Mesenchymal stem cell (in vitro differentiated cells and primary cell): ENCODE data around the gene RSBN1L.

Experiments used
- DNase-seq: peaks from one replicate; pipeline ENCODE4 v3.0.0-alpha.2; 2013
- H2AFZ ChIP-seq: one replicate; pipeline ENCODE4 v1.6.1; 2013; ENCODE audit warnings: low read depth, mild to moderate bottlenecking, control low read depth, inconsistent platforms, low read length, moderate library complexity
- H2AK5ac ChIP-seq: 2 replicates; pipeline ENCODE4 v1.6.1; 2013; ENCODE audit warnings: low read length, moderate library complexity, mild to moderate bottlenecking, inconsistent platforms; ENCODE audit not compliant: severe bottlenecking
- H2BK120ac ChIP-seq: one replicate; pipeline ENCODE4 v1.6.1; 2013; ENCODE audit warnings: low read depth, mild to moderate bottlenecking, inconsistent platforms, low read length, moderate library complexity
- H2BK12ac ChIP-seq, 2 experiments: one replicate each; pipeline ENCODE4 v1.6.1; 2013; ENCODE audit warnings: inconsistent platforms in 2 of 2, low read length in 2 of 2, mild to moderate bottlenecking in 2 of 2, moderate library complexity in 2 of 2, control low read depth in 1 of 2
- H2BK15ac ChIP-seq: one replicate; pipeline ENCODE4 v1.6.1; 2013; ENCODE audit warnings: mild to moderate bottlenecking, low read depth, inconsistent platforms; ENCODE audit not compliant: poor library complexity, severe bottlenecking
- H2BK5ac ChIP-seq: 2 replicates; pipeline ENCODE4 v1.6.1; 2013; ENCODE audit warnings: low read depth, mild to moderate bottlenecking, low read length, control low read depth, inconsistent platforms; ENCODE audit not compliant: poor library complexity, severe bottlenecking
- H3K14ac ChIP-seq, 2 experiments: one replicate each; pipeline ENCODE4 v1.6.1; 2013; ENCODE audit warnings: inconsistent platforms in 2 of 2, low read length in 2 of 2, control low read depth in 1 of 2, mild to moderate bottlenecking in 1 of 2, moderate library complexity in 1 of 2
- H3K18ac ChIP-seq, 2 experiments: one replicate each; pipeline ENCODE4 v1.6.1; 2013; ENCODE audit warnings: inconsistent platforms in 2 of 2, low read length in 2 of 2, control low read depth in 1 of 2, low read depth in 1 of 2, mild to moderate bottlenecking in 1 of 2
- H3K23ac ChIP-seq, 2 experiments: one replicate each; pipeline ENCODE4 v1.6.1; 2013; ENCODE audit warnings: inconsistent platforms in 2 of 2, low read length in 2 of 2, mild to moderate bottlenecking in 2 of 2, moderate library complexity in 2 of 2, control low read depth in 1 of 2
- H3K27ac ChIP-seq: 2 replicates; pipeline ENCODE4 v1.5.1; 2013; ENCODE audit warnings: mild to moderate bottlenecking, moderate library complexity, low read length, control low read depth, inconsistent platforms; ENCODE audit not compliant: poor library complexity, severe bottlenecking
- H3K27me3 ChIP-seq, 2 experiments: 2 replicates each; pipeline versions ENCODE4 v1.6.1 to v1.7.0; 2013; ENCODE audit warnings: low read length in 2 of 2, mild to moderate bottlenecking in 2 of 2, moderate library complexity in 2 of 2, control low read depth in 1 of 2, inconsistent platforms in 1 of 2; ENCODE audit not compliant: control insufficient read depth in 1 of 2, insufficient read depth in 1 of 2
- H3K36me3 ChIP-seq, 2 experiments: 2 replicates each; pipeline versions ENCODE4 v1.6.1 to v1.7.0; 2013; ENCODE audit warnings: low read length in 2 of 2, control low read depth in 1 of 2, inconsistent platforms in 1 of 2, low read depth in 1 of 2, mild to moderate bottlenecking in 1 of 2; ENCODE audit not compliant: insufficient read depth in 2 of 2, control insufficient read depth in 1 of 2
- H3K4ac ChIP-seq, 2 experiments: one replicate each; pipeline ENCODE4 v1.6.1; 2013; ENCODE audit warnings: inconsistent platforms in 2 of 2, low read length in 2 of 2, mild to moderate bottlenecking in 2 of 2, moderate library complexity in 2 of 2, control low read depth in 1 of 2, low read depth in 1 of 2
- H3K4me1 ChIP-seq: 2 replicates; pipeline ENCODE4 v1.6.1; 2013; ENCODE audit warnings: low read depth, low read length, control low read depth; ENCODE audit not compliant: control insufficient read depth, insufficient read depth
- H3K4me2 ChIP-seq: 2 replicates; pipeline ENCODE4 v1.6.1; 2013; ENCODE audit warnings: low read length, mild to moderate bottlenecking, inconsistent platforms; ENCODE audit not compliant: poor library complexity, severe bottlenecking
- H3K4me3 ChIP-seq, 2 experiments: 2 replicates each; pipeline versions ENCODE4 v1.5.1 to v1.7.0; 2013; ENCODE audit warnings: low read length in 2 of 2, mild to moderate bottlenecking in 2 of 2, control low read depth in 1 of 2, low read depth in 1 of 2; ENCODE audit not compliant: insufficient read depth in 1 of 2
- H3K79me1 ChIP-seq: replicated peaks from 2 replicates; pipeline ENCODE4 v1.6.1; 2013; ENCODE audit warnings: mild to moderate bottlenecking, control low read depth, low read length, inconsistent platforms; ENCODE audit not compliant: poor library complexity, severe bottlenecking
- H3K9ac ChIP-seq: 2 replicates; pipeline ENCODE4 v1.7.0; 2013; ENCODE audit warnings: mild to moderate bottlenecking, low read length, moderate library complexity
- H3K9me3 ChIP-seq: 2 replicates; pipeline ENCODE4 v1.7.0; 2013; ENCODE audit warnings: mild to moderate bottlenecking, low read length; ENCODE audit not compliant: control insufficient read depth
- H4K8ac ChIP-seq: one replicate; pipeline ENCODE4 v1.6.1; 2013; ENCODE audit warnings: inconsistent platforms, mild to moderate bottlenecking, low read length, moderate library complexity
- H4K91ac ChIP-seq: one replicate; pipeline ENCODE4 v1.6.1; 2013; ENCODE audit warnings: mild to moderate bottlenecking, low read length, inconsistent platforms
- WGBS: methylation state at CpG from one replicate; pipeline ENCODE4 v1.1.7; 2013; ENCODE audit warnings: mixed read lengths; 5-methylcytosine and 5-hydroxymethylcytosine counted together

The RSBN1L gene

GRCh38 chr7:77738871-77739270 lies 42.6 kb downstream of the RSBN1L start:
- Histone ChIP-seq H2BK12ac (no peak overlapping the region), H3K4ac (no peak overlapping the region), H2BK120ac (peak overlapping the region; percentile 19), H2BK15ac (no peak overlapping the region), H2BK5ac (no peak overlapping the region), H3K9ac (no peak overlapping the region), H4K8ac (no peak overlapping the region), H3K36me3 (peaks cover under 1 to 27% of the 10 kb centered on the region in 2 experiments), H3K4me1 (peaks cover 3% of the 10 kb centered on the region), H3K4me2 (no peak overlapping the region), H4K91ac (no peak overlapping the region), H3K18ac (no peak overlapping the region), H2AK5ac (no peak overlapping the region), H3K4me3 (no peak overlapping the region), H3K27ac (no peak overlapping the region), H3K27me3 (no peaks in the 10 kb centered on the region), H3K23ac (no peak overlapping the region), H3K79me1 (peaks cover 20% of the 10 kb centered on the region), H3K9me3 (no peaks in the 10 kb centered on the region), H3K14ac (no peak overlapping the region), H2AFZ (no peak overlapping the region)
- peak; percentile 88 for DNase-seq
- 33% methylated on average over 3 of the region's 3 CpGs for WGBS

GRCh38 chr7:77740257-77740656 lies 44.0 kb downstream of the RSBN1L start:
- Histone ChIP-seq H3K4ac (no peak overlapping the region), H3K14ac (no peak overlapping the region), H3K23ac (no peak overlapping the region), H2BK15ac (no peak overlapping the region), H2BK120ac (no peak overlapping the region), H2BK12ac (no peak overlapping the region), H3K18ac (no peak overlapping the region), H3K4me3 (no peak overlapping the region), H3K79me1 (peaks cover 20% of the 10 kb centered on the region), H3K9ac (no peak overlapping the region), H3K4me1 (peaks cover 3% of the 10 kb centered on the region), H3K27me3 (no peaks in the 10 kb centered on the region), H2BK5ac (no peak overlapping the region), H4K91ac (no peak overlapping the region), H2AK5ac (no peak overlapping the region), H2AFZ (no peak overlapping the region), H3K27ac (no peak overlapping the region), H4K8ac (no peak overlapping the region), H3K36me3 (peaks cover 4 to 27% of the 10 kb centered on the region in 2 experiments), H3K9me3 (no peaks in the 10 kb centered on the region), H3K4me2 (no peak overlapping the region)
- no peak for DNase-seq
- WGBS, result no CpG with 5 or more reads among the region's 1 CpG

GRCh38 chr7:77743518-77743917 lies 47.3 kb downstream of the RSBN1L start:
- Histone ChIP-seq H2BK15ac (no peak overlapping the region), H3K79me1 (peaks cover 35% of the 10 kb centered on the region), H3K23ac (no peak overlapping the region), H3K14ac (no peak overlapping the region), H3K36me3 (peaks cover 8 to 12% of the 10 kb centered on the region in 2 experiments), H3K9me3 (no peaks in the 10 kb centered on the region), H3K27ac (no peak overlapping the region), H3K4me1 (peaks cover 3% of the 10 kb centered on the region), H3K4ac (no peak overlapping the region), H3K4me3 (no peak overlapping the region), H3K4me2 (no peak overlapping the region), H3K27me3 (no peaks in the 10 kb centered on the region), H4K91ac (no peak overlapping the region), H2AK5ac (no peak overlapping the region), H3K18ac (no peak overlapping the region), H2AFZ (no peak overlapping the region), H2BK5ac (no peak overlapping the region), H4K8ac (no peak overlapping the region), H3K9ac (no peak overlapping the region), H2BK12ac (no peak overlapping the region), H2BK120ac (no peak overlapping the region)
- no peak for DNase-seq
- WGBS, result no CpG with 5 or more reads among the region's 1 CpG

- no peak overlapping the region for H2AK5ac ChIP-seq
- no peak overlapping the region for H2BK15ac ChIP-seq
- no peak overlapping the region for H3K4me2 ChIP-seq
- peaks cover 3% of the 10 kb centered on the region for H3K4me1 ChIP-seq
- no peak overlapping the region for H2AFZ ChIP-seq
- H3K14ac ChIP-seq, result no peak overlapping the region
- H3K9ac ChIP-seq, result no peak overlapping the region
- H3K4ac ChIP-seq, result no peak overlapping the region
- WGBS, result 98% methylated on average over 4 of the region's 4 CpGs
- H3K23ac ChIP-seq, result no peak overlapping the region
- no peak overlapping the region for H3K4me3 ChIP-seq
- H3K18ac ChIP-seq, result no peak overlapping the region
- no peaks in the 10 kb centered on the region for H3K9me3 ChIP-seq
- H4K8ac ChIP-seq, result no peak overlapping the region
- peaks cover 8 to 20% of the 10 kb centered on the region in 2 experiments for H3K36me3 ChIP-seq
- no peak overlapping the region for H4K91ac ChIP-seq
- H3K27me3 ChIP-seq, result no peaks in the 10 kb centered on the region
- peaks cover 35% of the 10 kb centered on the region for H3K79me1 ChIP-seq
- H3K27ac ChIP-seq, result no peak overlapping the region
- no peak overlapping the region for H2BK5ac ChIP-seq
- H2BK12ac ChIP-seq, result no peak overlapping the region
- H2BK120ac ChIP-seq, result no peak overlapping the region
- DNase-seq, result no peak
Observed at GRCh38 chr7:77745746-77746145, 49.5 kb downstream of the RSBN1L start.
